ENCODE measurements around the gene LHPP. TPM values are rescaled to one million over a fixed set of nuclear protein-coding genes. Genes with fewer than 3 reads are reported as not detected.
A peak's percentile ranks its signal among the peaks of the same experiment; 100 is the strongest.

The LHPP gene
- total RNA-seq, 1 donor from 2014 or later, result 16.2 TPM

DNA sequence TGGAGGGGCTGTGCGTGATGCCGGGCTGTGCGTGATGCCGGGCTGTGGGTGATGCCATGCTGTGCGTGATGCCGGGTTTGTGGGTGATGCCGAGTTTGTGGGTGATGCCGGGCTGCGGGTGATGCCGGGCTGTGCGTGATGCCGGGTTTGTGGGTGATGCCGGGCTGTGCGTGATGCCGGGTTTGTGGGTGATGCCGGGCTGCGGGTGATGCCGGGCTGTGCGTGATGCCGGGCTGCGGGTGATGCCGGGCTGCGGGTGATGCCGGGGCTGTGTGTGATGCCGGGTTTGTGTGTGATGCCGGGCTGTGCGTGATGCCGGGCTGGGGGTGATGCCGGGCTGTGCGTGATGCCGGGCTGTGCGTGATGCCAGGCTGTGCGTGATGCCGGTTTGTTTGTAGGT, 153.6 kb downstream of the LHPP start:
- H3K36me3 ChIP-seq, result peaks cover 3% of the 10 kb centered on the region
- intact Hi-C loops (cut with DNase I), result no loop called here
- TF ChIP-seq, protein P1, sequence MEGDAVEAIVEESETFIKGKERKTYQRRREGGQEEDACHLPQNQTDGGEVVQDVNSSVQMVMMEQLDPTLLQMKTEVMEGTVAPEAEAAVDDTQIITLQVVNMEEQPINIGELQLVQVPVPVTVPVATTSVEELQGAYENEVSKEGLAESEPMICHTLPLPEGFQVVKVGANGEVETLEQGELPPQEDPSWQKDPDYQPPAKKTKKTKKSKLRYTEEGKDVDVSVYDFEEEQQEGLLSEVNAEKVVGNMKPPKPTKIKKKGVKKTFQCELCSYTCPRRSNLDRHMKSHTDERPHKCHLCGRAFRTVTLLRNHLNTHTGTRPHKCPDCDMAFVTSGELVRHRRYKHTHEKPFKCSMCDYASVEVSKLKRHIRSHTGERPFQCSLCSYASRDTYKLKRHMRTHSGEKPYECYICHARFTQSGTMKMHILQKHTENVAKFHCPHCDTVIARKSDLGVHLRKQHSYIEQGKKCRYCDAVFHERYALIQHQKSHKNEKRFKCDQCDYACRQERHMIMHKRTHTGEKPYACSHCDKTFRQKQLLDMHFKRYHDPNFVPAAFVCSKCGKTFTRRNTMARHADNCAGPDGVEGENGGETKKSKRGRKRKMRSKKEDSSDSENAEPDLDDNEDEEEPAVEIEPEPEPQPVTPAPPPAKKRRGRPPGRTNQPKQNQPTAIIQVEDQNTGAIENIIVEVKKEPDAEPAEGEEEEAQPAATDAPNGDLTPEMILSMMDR (IDR thresholded peaks at IDR 0.05), result no peak
- DNase-seq (no peak), ATAC-seq (no peak)
- no peaks in the 10 kb centered on the region for H3K27me3 ChIP-seq
- no peaks in the 10 kb centered on the region for H3K9me3 ChIP-seq
- no peak overlapping the region for H3K4me3 ChIP-seq
- no peak overlapping the region for H3K27ac ChIP-seq
- H3K4me1 ChIP-seq, result peaks cover 21% of the 10 kb centered on the region

DNA sequence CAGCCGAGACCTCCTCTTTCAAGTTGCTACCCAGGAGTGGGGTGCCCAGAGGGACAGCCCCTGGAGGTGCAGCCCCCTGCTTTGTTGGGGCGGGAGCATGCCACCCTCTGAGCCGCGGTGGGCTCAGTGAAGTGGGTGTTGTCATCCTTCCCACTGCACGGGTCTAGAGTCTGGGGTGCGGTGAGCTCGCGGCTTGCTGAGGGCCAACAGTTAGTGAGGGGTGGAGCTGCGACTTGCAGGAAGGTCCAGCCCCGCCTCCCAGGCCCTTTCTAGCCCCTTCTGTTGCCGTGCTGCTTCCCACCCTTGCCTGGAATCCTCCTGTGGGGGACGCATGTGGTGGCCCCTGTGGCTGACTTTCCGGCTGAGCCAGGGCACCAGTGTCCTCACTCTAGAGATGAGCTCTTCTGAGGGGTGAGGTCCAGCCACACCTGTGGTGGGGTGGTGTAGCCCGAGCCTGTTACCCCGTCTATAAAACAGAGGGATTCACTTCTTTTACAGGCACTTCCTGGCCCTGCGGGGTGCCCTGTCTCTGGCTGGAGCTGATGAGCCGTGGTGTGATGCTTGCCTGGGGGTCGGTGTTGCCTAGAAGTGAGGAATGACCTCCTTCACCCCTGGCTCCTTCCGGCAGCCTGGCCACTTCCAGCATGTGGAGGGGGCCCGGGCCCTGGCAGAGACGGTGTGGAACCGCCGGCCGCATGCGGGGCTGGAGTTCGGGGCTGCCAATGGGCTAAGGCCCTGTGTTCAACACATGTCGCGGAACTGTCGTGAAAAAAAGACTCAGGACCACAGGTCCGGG, 154.6 kb downstream of the LHPP start:
- TF ChIP-seq, protein P1 (IDR thresholded peaks at IDR 0.05), result no peak
- Histone ChIP-seq H3K27me3 (no peaks in the 10 kb centered on the region), H3K9me3 (no peaks in the 10 kb centered on the region), H3K27ac (no peak overlapping the region), H3K36me3 (peaks cover 3% of the 10 kb centered on the region), H3K4me3 (no peak overlapping the region), H3K4me1 (peaks cover 21% of the 10 kb centered on the region)
- ATAC-seq (no peak), DNase-seq (no peak)
- intact Hi-C loops (cut with DNase I), result no loop called here

DNA sequence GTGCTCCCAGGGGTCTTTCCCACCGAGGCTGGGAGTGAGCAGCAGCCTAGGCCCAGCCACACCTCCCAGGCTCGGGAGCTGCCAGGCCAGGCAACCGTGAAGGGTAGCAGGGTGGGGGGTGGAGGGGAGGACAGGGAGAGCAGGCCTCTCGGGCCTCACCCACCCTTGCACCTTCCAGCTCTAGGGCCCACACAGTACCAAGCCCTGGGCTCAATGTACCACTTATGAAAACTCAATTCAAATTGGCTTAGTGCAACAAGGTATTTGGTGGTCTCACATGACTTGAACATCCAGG, 155.2 kb downstream of the LHPP start:
- TF ChIP-seq, protein P1 (IDR thresholded peaks at IDR 0.05), result no peak
- Histone ChIP-seq H3K27me3 (no peaks in the 10 kb centered on the region), H3K36me3 (peaks cover 3% of the 10 kb centered on the region), H3K4me3 (no peak overlapping the region), H3K27ac (no peak overlapping the region), H3K4me1 (peaks cover 16% of the 10 kb centered on the region), H3K9me3 (no peaks in the 10 kb centered on the region)
- no peak for DNase-seq
- no peak for ATAC-seq
- intact Hi-C loops (cut with DNase I), result no loop called here

DNA sequence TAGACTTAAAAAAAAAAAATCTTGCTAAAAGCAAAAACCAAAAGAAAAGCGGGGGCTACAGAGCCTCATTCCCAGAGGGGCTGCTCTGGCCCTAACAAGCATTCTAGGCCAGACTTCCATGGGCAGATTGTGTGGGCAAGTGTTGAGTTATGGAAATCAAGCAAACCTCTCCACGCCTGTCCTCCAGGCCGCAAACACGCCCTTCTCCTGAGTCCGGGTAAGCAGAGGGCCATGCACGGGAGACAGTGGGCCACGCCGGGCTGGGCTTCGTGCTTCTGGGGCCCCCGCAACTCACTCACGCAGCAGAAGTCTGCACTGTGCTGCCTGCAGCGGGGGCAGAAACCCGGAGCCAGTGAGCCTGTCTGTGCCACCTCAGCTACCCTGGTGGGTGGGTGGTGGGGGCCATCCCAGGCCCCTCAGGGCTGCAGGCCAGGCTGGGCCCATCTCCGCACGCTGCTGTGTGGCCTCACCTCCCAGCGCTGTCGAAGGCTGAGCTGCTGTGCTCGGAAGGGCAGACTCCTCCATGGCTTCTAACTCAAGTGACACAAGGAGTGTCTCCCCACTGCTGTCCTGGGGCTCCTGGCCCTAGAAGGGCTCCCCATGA, 156.9 kb downstream of the LHPP start:
- H3K27me3 ChIP-seq, result no peaks in the 10 kb centered on the region
- no peak overlapping the region for H3K4me3 ChIP-seq
- intact Hi-C loops (cut with DNase I), result no loop called here
- DNase-seq (no peak), ATAC-seq (peak; percentile 3)
- H3K4me1 ChIP-seq, result peaks cover 12% of the 10 kb centered on the region
- TF ChIP-seq, protein P1 (IDR thresholded peaks at IDR 0.05), result no peak
- H3K36me3 ChIP-seq, result peaks cover 9% of the 10 kb centered on the region
- no peaks in the 10 kb centered on the region for H3K9me3 ChIP-seq
- H3K27ac ChIP-seq, result peak overlapping the region; percentile 55

DNA sequence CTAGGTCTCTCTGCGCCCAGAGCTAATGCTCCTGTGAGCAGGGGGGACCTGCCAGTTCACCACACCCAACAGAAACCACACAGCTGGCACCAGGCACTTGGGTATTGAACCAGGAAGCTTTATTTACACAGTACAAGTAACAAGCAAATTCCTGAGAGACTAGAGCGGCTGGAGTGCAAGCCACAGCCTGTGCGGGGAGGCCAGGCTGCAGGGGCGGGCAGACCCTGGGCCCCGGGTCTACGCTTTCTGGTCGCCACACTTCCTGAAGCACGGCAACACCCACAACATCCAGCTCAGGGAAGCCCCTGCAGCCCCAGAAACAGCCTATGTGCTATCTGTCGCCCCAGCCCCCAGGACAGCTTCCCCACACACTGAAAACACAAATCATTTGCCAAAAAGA, 157.6 kb downstream of the LHPP start:
- Histone ChIP-seq H3K4me1 (peaks cover 12% of the 10 kb centered on the region), H3K4me3 (no peak overlapping the region), H3K27me3 (no peaks in the 10 kb centered on the region), H3K9me3 (no peaks in the 10 kb centered on the region), H3K36me3 (peaks cover 9% of the 10 kb centered on the region), H3K27ac (peak overlapping the region; percentile 55)
- TF ChIP-seq, protein P1 (IDR thresholded peaks at IDR 0.05), result no peak
- ATAC-seq (peak; percentile 75), DNase-seq (no peak)
- intact Hi-C loops (cut with DNase I), result no loop called here

Data from upper lobe of right lung (tissue), 1 donor.